GM19238 (cell line): ENCODE data around the gene CD99.
A peak's percentile ranks its signal among the peaks of the same experiment; 100 is the strongest.

Experiments
- DNase-seq: peaks from one replicate; pipeline ENCODE4 v3.0.0; 2011; ENCODE audit warnings: low spot score; ENCODE audit not compliant: insufficient read length

Gene CD99

GRCh38 chrX:2697741-2698299, 6.7 kb downstream of the CD99 start:
- no peak for DNase-seq

GRCh38 chrX:2698604-2699003, 7.5 kb downstream of the CD99 start:
- DNase-seq = no peak

- no peak for DNase-seq
These were observed 8.9 kb downstream of the CD99 start for GRCh38 chrX:2699959-2700358.

- DNase-seq = no peak
These were observed 9.6 kb downstream of the CD99 start for GRCh38 chrX:2700405-2701320.

GRCh38 chrX:2701600-2701999, 10.5 kb downstream of the CD99 start:
- no peak for DNase-seq

GRCh38 chrX:2703991-2704369, 12.9 kb downstream of the CD99 start:
- DNase-seq = no peak

GRCh38 chrX:2705046-2705832, 14.1 kb downstream of the CD99 start:
- DNase-seq = no peak

GRCh38 chrX:2707334-2707760, 16.3 kb downstream of the CD99 start:
- DNase-seq = peak; percentile 45

- no peak for DNase-seq
These were observed 16.9 kb downstream of the CD99 start for GRCh38 chrX:2708021-2708420.

GRCh38 chrX:2708592-2709188, 17.6 kb downstream of the CD99 start:
- DNase-seq = no peak

- no peak for DNase-seq
These were observed 18.5 kb downstream of the CD99 start for GRCh38 chrX:2709556-2709955.

GRCh38 chrX:2710041-2710840, 19.1 kb downstream of the CD99 start:
- no peak for DNase-seq

GRCh38 chrX:2711441-2711840, 20.3 kb downstream of the CD99 start:
- no peak for DNase-seq

- no peak for DNase-seq
These were observed 21.3 kb downstream of the CD99 start for GRCh38 chrX:2712428-2712827.

- DNase-seq = no peak
These were observed 22.1 kb downstream of the CD99 start for GRCh38 chrX:2712890-2713840.

- no peak for DNase-seq
These were observed 23.5 kb downstream of the CD99 start for GRCh38 chrX:2714551-2714950.

GRCh38 chrX:2715066-2715600, 24.0 kb downstream of the CD99 start:
- DNase-seq = no peak

GRCh38 chrX:2717312-2717711, 26.2 kb downstream of the CD99 start:
- no peak for DNase-seq

GRCh38 chrX:2718821-2719220, 27.7 kb downstream of the CD99 start:
- no peak for DNase-seq
